GM23338 (cell line): ENCODE results near the gene TRIM54. TPM values are rescaled to one million over a fixed set of nuclear protein-coding genes. Genes with fewer than 3 reads are reported as not detected.

Source experiments
- ATAC-seq: fragments of 200-7000 bp; cut with Tn5 transposase; 3 replicates; pipeline ENCODE4 v1.9.1; 2020
- DNase-seq: peaks from one replicate; pipeline ENCODE4 v3.0.0-alpha.2; 2015; ENCODE audit warnings: low spot score
- H2AFZ ChIP-seq: fragments of 200-600 bp; sonication (generic); 2 replicates; pipeline ENCODE4 v1.8.0; 2016; ENCODE audit warnings: antibody characterized with exemption, mild to moderate bottlenecking, moderate library complexity
- H3F3A ChIP-seq: fragments of 200-600 bp; sonication (generic); replicated peaks from 2 replicates; pipeline ENCODE4 v1.8.0; 2017; ENCODE audit warnings: antibody characterized with exemption, mixed run types, low read depth
- H3K27ac ChIP-seq: fragments of 200-600 bp; sonication (generic); 2 replicates; pipeline ENCODE4 v1.6.1; 2016; ENCODE audit warnings: low read depth
- H3K27me3 ChIP-seq: fragments of 200-600 bp; sonication (generic); 2 replicates; pipeline ENCODE4 v1.8.0; 2016; ENCODE audit warnings: mild to moderate bottlenecking, mixed run types, moderate library complexity; ENCODE audit not compliant: insufficient read depth
- H3K36me3 ChIP-seq: fragments of 200-600 bp; sonication (generic); 2 replicates; pipeline ENCODE4 v1.8.0; 2016; ENCODE audit warnings: mild to moderate bottlenecking; ENCODE audit not compliant: insufficient read depth
- H3K4me1 ChIP-seq: fragments of 200-600 bp; sonication (generic); 2 replicates; pipeline ENCODE4 v1.8.0; 2016; ENCODE audit warnings: mild to moderate bottlenecking, moderate library complexity; ENCODE audit not compliant: insufficient read depth
- H3K4me2 ChIP-seq: fragments of 200-600 bp; sonication (generic); 2 replicates; pipeline ENCODE4 v1.7.1; 2017; ENCODE audit warnings: mixed run types
- H3K4me3 ChIP-seq: fragments of 200-600 bp; sonication (generic); 2 replicates; pipeline ENCODE4 v1.6.1; 2016; ENCODE audit warnings: mixed run types
- H3K79me2 ChIP-seq: fragments of 200-600 bp; sonication (generic); replicated peaks from 2 replicates; pipeline ENCODE4 v1.8.0; 2017; ENCODE audit warnings: mild to moderate bottlenecking; ENCODE audit not compliant: insufficient read depth
- H3K9me2 ChIP-seq: fragments of 200-600 bp; sonication (generic); 2 replicates; pipeline ENCODE4 v1.8.0; 2017; ENCODE audit not compliant: insufficient read depth
- H4K20me1 ChIP-seq: fragments of 200-600 bp; sonication (generic); replicated peaks from 2 replicates; pipeline ENCODE4 v1.8.0; 2017; ENCODE audit warnings: mild to moderate bottlenecking; ENCODE audit not compliant: insufficient read depth
- H3K27ac Mint-ChIP-seq: 2 replicates; pipeline ENCODE4 v1.8.0; 2020; ENCODE audit warnings: inconsistent platforms, mild to moderate bottlenecking, moderate library complexity, mixed read lengths
- H3K27me3 Mint-ChIP-seq: 3 replicates; pipeline ENCODE4 v1.8.0; 2022; ENCODE audit warnings: low read depth, mild to moderate bottlenecking, moderate library complexity, mixed read lengths, inconsistent platforms; ENCODE audit not compliant: insufficient read depth, poor library complexity
- H3K36me3 Mint-ChIP-seq: 3 replicates; pipeline ENCODE4 v1.8.0; 2021; ENCODE audit warnings: low read depth, mild to moderate bottlenecking, inconsistent platforms, moderate library complexity, mixed read lengths
- H3K4me1 Mint-ChIP-seq: 3 replicates; pipeline ENCODE4 v1.8.0; 2020; ENCODE audit warnings: mild to moderate bottlenecking, inconsistent platforms, mixed read lengths
- H3K4me3 Mint-ChIP-seq: 3 replicates; pipeline ENCODE4 v1.8.0; 2021; ENCODE audit warnings: moderate library complexity, mild to moderate bottlenecking, inconsistent platforms, mixed read lengths
- H3K9me3 Mint-ChIP-seq: 3 replicates; pipeline ENCODE4 v1.8.0; 2020; ENCODE audit warnings: moderate library complexity, mild to moderate bottlenecking, inconsistent platforms, mixed read lengths
- CREB1 ChIP-seq: fragments of 250-450 bp; sonication (Bioruptor Pico); IDR thresholded peaks from 2 replicates; pipeline ENCODE4 v1.5.0; 2020; ENCODE audit warnings: low read depth, mild to moderate bottlenecking, moderate library complexity
- CTCF ChIP-seq, 2 experiments: fragments of 200-600 bp in 1 of 2; sonication (generic) in 1 of 2; conservative IDR thresholded peaks; 2 replicates each; pipeline versions ENCODE4 v1.5.1 to v1.6.1; 2016 to 2017; ENCODE audit warnings: antibody characterized with exemption in 2 of 2, low read depth in 2 of 2, mild to moderate bottlenecking in 2 of 2, moderate library complexity in 1 of 2
- ETS1 ChIP-seq: IDR thresholded peaks from 2 replicates; pipeline ENCODE4 v1.6.1; 2016; ENCODE audit warnings: antibody characterized with exemption
- EZH2 ChIP-seq: fragments of 200-600 bp; sonication (generic); IDR thresholded peaks from one replicate; pipeline ENCODE4 v1.8.0; 2017; ENCODE audit warnings: antibody characterized with exemption, mild to moderate bottlenecking, low read depth; ENCODE audit not compliant: unreplicated experiment
- EZH2phosphoT487 ChIP-seq: fragments of 200-600 bp; sonication (generic); IDR thresholded peaks from one replicate; pipeline ENCODE4 v1.8.1; 2018; ENCODE audit warnings: antibody characterized with exemption; ENCODE audit not compliant: unreplicated experiment
- JUNB ChIP-seq: IDR thresholded peaks from one replicate; pipeline ENCODE4 v1.6.1; 2016; ENCODE audit warnings: antibody characterized with exemption; ENCODE audit not compliant: unreplicated experiment
- NANOG ChIP-seq: IDR thresholded peaks from 2 replicates; pipeline ENCODE4 v1.6.1; 2016; ENCODE audit warnings: antibody characterized with exemption, borderline replicate concordance
- POLR2AphosphoS5 ChIP-seq: IDR thresholded peaks from 2 replicates; pipeline ENCODE4 v1.6.1; 2016; ENCODE audit warnings: antibody characterized with exemption, low read depth
- REST ChIP-seq: IDR thresholded peaks from one replicate; pipeline ENCODE4 v1.6.1; 2018; ENCODE audit warnings: antibody characterized with exemption; ENCODE audit not compliant: unreplicated experiment
- STAT1 ChIP-seq: IDR thresholded peaks from one replicate; pipeline ENCODE4 v1.6.1; 2016; ENCODE audit warnings: antibody characterized with exemption; ENCODE audit not compliant: unreplicated experiment
- ZNF114 ChIP-seq: fragments of 250-450 bp; sonication (Bioruptor Pico); IDR thresholded peaks from 2 replicates; pipeline ENCODE4 v1.5.0; 2020; ENCODE audit warnings: mild to moderate bottlenecking, moderate library complexity
- ZNF331 ChIP-seq: fragments of 250-450 bp; sonication (Bioruptor Pico); IDR thresholded peaks from 2 replicates; pipeline ENCODE4 v1.5.0; 2020; ENCODE audit warnings: low read depth, mild to moderate bottlenecking, moderate library complexity
- ZNF462 ChIP-seq: fragments of 250-450 bp; sonication (Bioruptor Pico); IDR thresholded peaks from 2 replicates; pipeline ENCODE4 v1.5.0; 2020; ENCODE audit warnings: mild to moderate bottlenecking, moderate library complexity
- polyA plus RNA-seq: library from polyadenylated mRNA; unstranded; fragments of >200 nt; fragmentation: Nextera tagmentation; extraction: Ambion mirVana; gene quantifications from 2 replicates; pipeline ENCODE4 v1.2.1, GENCODE V29; 2016
- total RNA-seq: library from RNA; depleted of rRNA; stranded (reverse); fragments of >200 nt; shearing (Covaris generic); gene quantifications from 2 replicates; pipeline ENCODE4 v1.2.3, GENCODE V29; 2014

The TRIM54 gene
- total and polyA plus RNA-seq, 2 experiments from 2014 or later, result 1.6 to 3.3 TPM

- no peaks in the 10 kb centered on the region for H3K9me3 Mint-ChIP-seq
- TF ChIP-seq NANOG, result no peak
- no peak for TF ChIP-seq CREB1 (CRISPR knock-in tag)
- TF ChIP-seq POLR2AphosphoS5, result no peak
- TF ChIP-seq EZH2phosphoT487, result no peak
- TF ChIP-seq CTCF (conservative IDR thresholded peaks at IDR 0.05; ENCODE audit: low read depth in 2 of 2), result no peak
- no peak for TF ChIP-seq ZNF331 (CRISPR knock-in tag)
- TF ChIP-seq EZH2, result no peak
- no peak for TF ChIP-seq ZNF114 (CRISPR knock-in tag)
- no peak for TF ChIP-seq REST
- no peak for TF ChIP-seq ZNF462
- no peak for TF ChIP-seq JUNB
- TF ChIP-seq ETS1, result no peak
- TF ChIP-seq STAT1, result no peak
- no peak overlapping the region for H3K27ac ChIP-seq
- no peaks in the 10 kb centered on the region for H3K9me2 ChIP-seq
- no peak overlapping the region for H2AFZ ChIP-seq
- no peaks in the 10 kb centered on the region for H4K20me1 ChIP-seq
- no peak overlapping the region for H3K4me3 ChIP-seq
- H3F3A ChIP-seq, result peaks cover 12% of the 10 kb centered on the region
- ATAC-seq (no peak), DNase-seq (no peak)
- no peaks in the 10 kb centered on the region; the same call in 2 of the 3 replicates for H3K36me3 Mint-ChIP-seq
- peaks cover 10% of the 10 kb centered on the region for H3K4me1 ChIP-seq
- no peak overlapping the region for H3K27ac Mint-ChIP-seq
- H3K4me2 ChIP-seq, result no peak overlapping the region
- no peaks in the 10 kb centered on the region for H3K36me3 ChIP-seq
- H3K27me3 ChIP-seq, result peaks cover 14% of the 10 kb centered on the region
- peaks cover 20% of the 10 kb centered on the region for H3K27me3 Mint-ChIP-seq
- no peaks in the 10 kb centered on the region for H3K79me2 ChIP-seq
- H3K4me3 Mint-ChIP-seq, result no peak overlapping the region
- H3K4me1 Mint-ChIP-seq, result peaks cover 18% of the 10 kb centered on the region
Measured at GRCh38 chr2:27251766-27252165, 30.5 kb upstream of the TRIM54 start.
